Tibial artery (tissue), 4 donors: ENCODE results near the gene CLCN5.

Source experiments
- DNase-seq, 2 donors: peaks; one replicate each; pipeline ENCODE4 v3.0.0-alpha.2; 2019
- H3K27ac ChIP-seq, 2 donors: fragments of 200-600 bp; sonication (generic) in 1 of 2; 1 replicate in 1 of 2; 2 replicates in 1 of 2; pipeline ENCODE4 v1.5.1; 2018 to 2019; ENCODE audit warnings: mild to moderate bottlenecking in 1 of 2
- H3K27me3 ChIP-seq, 2 donors: fragments of 200-600 bp; sonication (generic) in 1 of 2; one replicate each; pipeline versions ENCODE4 v1.5.1 to v1.6.0; 2016 to 2019
- H3K36me3 ChIP-seq, 3 donors: fragments of 200-600 bp; sonication (generic) in 2 of 3; one replicate each; pipeline ENCODE4 v1.5.1; 2016 to 2019; ENCODE audit warnings: mild to moderate bottlenecking in 2 of 3
- H3K4me1 ChIP-seq, 4 donors: fragments of 200-600 bp; sonication (generic) in 2 of 4; 1 replicate in 3 of 4; 2 replicates in 1 of 4; pipeline ENCODE4 v1.5.1; 2016 to 2019
- H3K4me3 ChIP-seq, 2 donors: fragments of 200-600 bp; sonication (generic) in 1 of 2; 1 replicate in 1 of 2; 2 replicates in 1 of 2; pipeline ENCODE4 v1.5.1; 2018 to 2019; ENCODE audit warnings: mild to moderate bottlenecking in 2 of 2
- H3K9me3 ChIP-seq, 3 donors: fragments of 200-600 bp; sonication (generic) in 1 of 3; one replicate each; pipeline ENCODE4 v1.5.1; 2016 to 2019
- CTCF ChIP-seq, 2 experiments: fragments of 200-600 bp in 1 of 2; fragments of 450-650 bp in 1 of 2; IDR thresholded peaks; one replicate each; pipeline ENCODE4 v1.5.1; 2017 to 2019; ENCODE audit warnings: antibody characterized with exemption in 2 of 2, mild to moderate bottlenecking in 1 of 2, moderate library complexity in 1 of 2
- intact Hi-C: fragments of 100-400 bp; cut with DNase I; formaldehyde crosslinking; loops from one replicate; pipeline ENCODE4 v1.15.0; 2023; ENCODE audit warnings: low total_unique reads

The CLCN5 gene

GRCh38 chrX:49986058-49986457 lies 63.7 kb downstream of the CLCN5 start:
- Histone ChIP-seq H3K36me3 (no peaks in the 10 kb centered on the region), H3K4me1 (no peaks in the 10 kb centered on the region), H3K9me3 (no peaks in the 10 kb centered on the region), H3K27ac (no peak overlapping the region), H3K27me3 (no peaks in the 10 kb centered on the region), H3K4me3 (no peak overlapping the region)
- no peak for DNase-seq
- intact Hi-C loops, result no loop called here
- TF ChIP-seq CTCF (IDR thresholded peaks at IDR 0.05), result no peak

DNA sequence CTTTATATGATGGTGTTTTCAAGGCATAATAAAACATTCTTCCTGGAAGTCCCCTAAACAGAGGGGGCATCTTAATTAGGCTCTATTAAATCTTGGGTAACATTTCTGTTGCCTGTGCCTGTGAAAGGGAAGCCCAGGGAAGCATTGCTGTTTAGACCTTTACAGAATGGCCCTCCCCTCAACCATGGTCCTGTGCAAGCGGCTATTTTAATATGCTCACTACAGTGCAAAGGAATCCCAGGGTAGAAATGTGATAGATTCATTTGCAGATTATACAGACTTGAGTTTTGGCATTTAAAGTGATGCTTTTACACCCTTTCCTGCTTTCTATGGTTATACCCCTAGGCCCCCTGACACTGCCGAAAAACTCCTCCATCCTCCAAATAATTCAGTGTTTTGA lies 65.3 kb downstream of the CLCN5 start:
- H3K36me3 ChIP-seq, result no peaks in the 10 kb centered on the region
- H3K27me3 ChIP-seq, result no peaks in the 10 kb centered on the region
- no peak overlapping the region for H3K4me3 ChIP-seq
- intact Hi-C loops, result no loop called here
- no peak for TF ChIP-seq CTCF (IDR thresholded peaks at IDR 0.05)
- no peak for DNase-seq
- no peaks in the 10 kb centered on the region for H3K4me1 ChIP-seq
- no peaks in the 10 kb centered on the region for H3K9me3 ChIP-seq
- H3K27ac ChIP-seq, result no peak overlapping the region

DNA sequence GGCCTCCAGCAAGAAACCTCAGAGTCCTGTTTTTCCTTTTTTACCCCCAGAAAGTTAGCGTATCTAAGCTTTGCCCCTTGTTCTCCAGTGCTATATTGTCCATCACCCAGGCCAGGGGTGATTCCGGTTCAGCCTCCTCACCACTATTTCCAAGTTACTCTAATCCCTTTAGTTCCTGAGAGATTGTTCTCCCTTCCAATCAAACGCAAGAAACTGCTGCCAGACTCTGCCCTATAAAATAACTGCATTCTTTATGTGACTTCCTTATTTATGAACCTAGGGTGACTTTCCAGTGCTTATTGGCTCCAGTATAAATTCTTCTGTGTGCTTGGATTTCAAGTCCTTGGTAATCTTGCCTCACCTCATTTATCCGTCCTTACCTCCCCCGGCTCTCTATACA lies 65.7 kb downstream of the CLCN5 start:
- Histone ChIP-seq H3K9me3 (no peaks in the 10 kb centered on the region), H3K36me3 (no peaks in the 10 kb centered on the region), H3K27me3 (no peaks in the 10 kb centered on the region), H3K4me1 (no peaks in the 10 kb centered on the region), H3K4me3 (no peak overlapping the region), H3K27ac (no peak overlapping the region)
- intact Hi-C loops, result no loop called here
- TF ChIP-seq CTCF (IDR thresholded peaks at IDR 0.05), result no peak
- DNase-seq, result no peak

GRCh38 chrX:49991758-49992157 lies 69.4 kb downstream of the CLCN5 start:
- no peaks in the 10 kb centered on the region for H3K4me1 ChIP-seq
- TF ChIP-seq CTCF (IDR thresholded peaks at IDR 0.05), result no peak
- no peak overlapping the region for H3K4me3 ChIP-seq
- H3K27ac ChIP-seq, result no peak overlapping the region
- no peak for DNase-seq
- H3K9me3 ChIP-seq, result no peaks in the 10 kb centered on the region
- intact Hi-C loops, result no loop called here
- H3K27me3 ChIP-seq, result no peaks in the 10 kb centered on the region
- no peaks in the 10 kb centered on the region for H3K36me3 ChIP-seq

GRCh38 chrX:49992853-49993252 lies 70.5 kb downstream of the CLCN5 start:
- no peaks in the 10 kb centered on the region for H3K4me1 ChIP-seq
- intact Hi-C loops, result no loop called here
- H3K27ac ChIP-seq, result no peak overlapping the region
- no peaks in the 10 kb centered on the region for H3K9me3 ChIP-seq
- no peaks in the 10 kb centered on the region for H3K36me3 ChIP-seq
- no peak for DNase-seq
- no peaks in the 10 kb centered on the region for H3K27me3 ChIP-seq
- TF ChIP-seq CTCF (IDR thresholded peaks at IDR 0.05), result no peak
- no peak overlapping the region for H3K4me3 ChIP-seq

DNA sequence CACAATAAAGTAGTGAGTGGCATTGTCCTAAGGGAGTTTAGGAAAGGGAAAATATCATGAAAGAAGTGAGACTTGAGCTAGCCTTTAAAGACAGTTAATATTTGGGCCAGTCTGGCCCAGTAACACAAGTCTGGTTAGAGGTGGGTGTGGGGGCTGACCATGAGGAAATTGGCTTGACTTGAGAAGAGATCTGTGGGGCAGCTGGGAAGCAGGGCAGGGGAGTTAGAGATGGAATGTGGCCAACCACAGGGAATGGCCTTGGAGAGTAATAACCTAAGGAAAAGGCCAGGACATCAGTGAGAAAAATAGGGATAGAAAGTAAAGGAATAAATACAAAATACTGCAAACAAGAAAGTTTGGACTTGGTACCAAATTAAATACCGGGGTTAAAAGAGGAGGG lies 71.3 kb downstream of the CLCN5 start:
- H3K4me1 ChIP-seq, result no peaks in the 10 kb centered on the region
- H3K27ac ChIP-seq, result no peak overlapping the region
- intact Hi-C loops, result no loop called here
- H3K27me3 ChIP-seq, result no peaks in the 10 kb centered on the region
- no peaks in the 10 kb centered on the region for H3K9me3 ChIP-seq
- DNase-seq, result no peak
- TF ChIP-seq CTCF (IDR thresholded peaks at IDR 0.05), result no peak
- H3K4me3 ChIP-seq, result no peak overlapping the region
- no peaks in the 10 kb centered on the region for H3K36me3 ChIP-seq
